Measurements from ENCODE around the gene PDE6D.
"Not testable (repeated sequence)": the region's sequence is repeated elsewhere in the genome, so short reads cannot be mapped to it uniquely, and the experiment has no call there.

The PDE6D gene

GRCh38 chr2:231769170-231770136, 11.6 kb downstream of the PDE6D start:
- DNase-seq, result no peak

- DNase-seq, result no peak
These were observed 15.6 kb downstream of the PDE6D start for GRCh38 chr2:231765496-231765929.

- no peak for DNase-seq
These were observed 16.3 kb downstream of the PDE6D start for GRCh38 chr2:231764760-231765159.

GRCh38 chr2:231764124-231764523, 17.0 kb downstream of the PDE6D start:
- DNase-seq, result no peak

- DNase-seq, result no peak
These were observed 19.3 kb downstream of the PDE6D start for GRCh38 chr2:231761735-231762134.

- DNase-seq, result no peak
These were observed 29.0 kb downstream of the PDE6D start for GRCh38 chr2:231752061-231752460.

- no peak for DNase-seq
These were observed 29.9 kb downstream of the PDE6D start for GRCh38 chr2:231751042-231751815.

- not testable (repeated sequence) for DNase-seq
These were observed 32.1 kb downstream of the PDE6D start for GRCh38 chr2:231749016-231749415.

GRCh38 chr2:231748153-231748896, 32.8 kb downstream of the PDE6D start:
- DNase-seq, result not testable (repeated sequence)

GRCh38 chr2:231745303-231746038, 35.6 kb downstream of the PDE6D start:
- no peak for DNase-seq

- DNase-seq, result no peak
These were observed 37.5 kb downstream of the PDE6D start for GRCh38 chr2:231743376-231744116.

GRCh38 chr2:231737761-231738160, 43.3 kb downstream of the PDE6D start:
- DNase-seq, result no peak

GRCh38 chr2:231732604-231733003, 48.5 kb downstream of the PDE6D start:
- DNase-seq, result no peak

GRCh38 chr2:231727621-231728020, 53.5 kb downstream of the PDE6D start:
- no peak for DNase-seq

- DNase-seq, result no peak
These were observed 54.8 kb downstream of the PDE6D start for GRCh38 chr2:231726276-231726675.

GRCh38 chr2:231725476-231725875, 55.6 kb downstream of the PDE6D start:
- DNase-seq, result no peak

- no peak for DNase-seq
These were observed 58.3 kb downstream of the PDE6D start for GRCh38 chr2:231722721-231723307.

GRCh38 chr2:231720987-231721966, 59.8 kb downstream of the PDE6D start:
- DNase-seq, result no peak

GRCh38 chr2:231720292-231720986, 60.6 kb downstream of the PDE6D start:
- no peak for DNase-seq

Measured in activated effector memory CD4-positive, alpha-beta T cell treated with anti-CD3 and anti-CD28 coated beads, Interleukin-2, amount 50 U/mL, for 16 hours (primary cell).